H1 (cell line): ENCODE results near the gene MAGI1. TPM values are rescaled to one million over a fixed set of nuclear protein-coding genes. Genes with fewer than 3 reads are reported as not detected.

Experiments used
- CTCF ChIA-PET: fragments of 300-600 bp; sonication (Branson Sonifier 250); formaldehyde crosslinking; loops from one replicate; lab custom pipeline; 2021; ENCODE audit not compliant: partially characterized antibody; lab: Charles Lee
- POLR2A ChIA-PET: fragments of 300-600 bp; sonication (Branson Sonifier 250); formaldehyde crosslinking; loops from one replicate; lab custom pipeline; 2021; ENCODE audit warnings: inconsistent platforms; ENCODE audit not compliant: partially characterized antibody; lab: Charles Lee
- DNase-seq, 2 experiments: peaks; one replicate each; pipeline versions ENCODE4 v3.0.0 to v3.0.0-alpha.2; 2010 to 2022; ENCODE audit warnings: low spot score in 2 of 2, low read depth in 1 of 2, mixed read lengths in 1 of 2
- FAIRE-seq: peaks from 2 replicates; lab custom pipeline; 2011; peaks lifted over from hg19 to GRCh38; lab: Jason Lieb, UNC
- H2AFZ ChIP-seq: 2 replicates; pipeline ENCODE4 v1.8.1; 2012; ENCODE audit warnings: low read length, inconsistent platforms
- H2AK5ac ChIP-seq: 2 replicates; pipeline ENCODE4 v1.6.1; 2013; ENCODE audit warnings: low read depth, low read length
- H2BK120ac ChIP-seq: replicated peaks from 2 replicates; pipeline ENCODE3; 2013; ENCODE audit warnings: low read depth, low read length, inconsistent platforms
- H2BK12ac ChIP-seq: 2 replicates; pipeline ENCODE4 v1.6.1; 2013; ENCODE audit warnings: low read depth, low read length
- H2BK15ac ChIP-seq: 2 replicates; pipeline ENCODE4 v1.6.1; 2013; ENCODE audit warnings: low read length
- H2BK20ac ChIP-seq: 2 replicates; pipeline ENCODE4 v1.6.1; 2013; ENCODE audit warnings: low read length
- H2BK5ac ChIP-seq: 2 replicates; pipeline ENCODE4 v1.6.1; 2013; ENCODE audit warnings: low read depth, low read length
- H3K14ac ChIP-seq: 2 replicates; pipeline ENCODE4 v1.6.1; 2013; ENCODE audit warnings: inconsistent platforms; ENCODE audit not compliant: insufficient read length
- H3K18ac ChIP-seq: 2 replicates; pipeline ENCODE4 v1.6.1; 2013; ENCODE audit warnings: low read length; ENCODE audit errors: extremely low read depth
- H3K23ac ChIP-seq: 2 replicates; pipeline ENCODE4 v1.6.1; 2013; ENCODE audit warnings: inconsistent platforms; ENCODE audit not compliant: insufficient read length
- H3K23me2 ChIP-seq: 2 replicates; pipeline ENCODE4 v1.6.1; 2013; ENCODE audit warnings: low read depth, low read length
- H3K27ac ChIP-seq: 2 replicates; pipeline ENCODE4 v1.6.1; 2011; ENCODE audit warnings: low read depth, low read length, inconsistent platforms
- H3K27me3 ChIP-seq, 4 experiments: replicated peaks in 1 of 4; 1 replicate in 1 of 4; 2 replicates in 3 of 4; pipeline versions ENCODE4 v1.6.1 to v1.8.1; 2011 to 2013; ENCODE audit warnings: low read length in 3 of 4, mild to moderate bottlenecking in 3 of 4, inconsistent platforms in 2 of 4, mixed read lengths in 2 of 4, moderate library complexity in 1 of 4; ENCODE audit not compliant: control insufficient read depth in 3 of 4, insufficient read depth in 3 of 4; ENCODE audit errors: extremely low read depth in 1 of 4
- H3K36me3 ChIP-seq, 4 experiments: 2 replicates each; pipeline versions ENCODE4 v1.6.1 to v1.8.1; 2011 to 2013; ENCODE audit warnings: mild to moderate bottlenecking in 4 of 4, low read length in 3 of 4, moderate library complexity in 2 of 4, control low read depth in 1 of 4, inconsistent platforms in 1 of 4; ENCODE audit not compliant: insufficient read depth in 4 of 4, control insufficient read depth in 2 of 4
- H3K4ac ChIP-seq: replicated peaks from 2 replicates; pipeline ENCODE3; 2013; ENCODE audit warnings: low read length, low read depth, mixed read lengths, inconsistent platforms; ENCODE audit not compliant: insufficient read length
- H3K4me1 ChIP-seq, 4 experiments: replicated peaks in 1 of 4; 1 replicate in 1 of 4; 2 replicates in 3 of 4; pipeline versions ENCODE4 v1.6.1 to v1.8.1; 2011 to 2013; ENCODE audit warnings: low read length in 3 of 4, inconsistent platforms in 2 of 4, mixed read lengths in 1 of 4; ENCODE audit not compliant: insufficient read depth in 4 of 4, control insufficient read depth in 3 of 4
- H3K4me2 ChIP-seq, 2 experiments: 2 replicates each; pipeline versions ENCODE4 v1.6.1 to v1.8.1; 2011 to 2013; ENCODE audit warnings: low read depth in 2 of 2, low read length in 2 of 2, control low read depth in 1 of 2, inconsistent platforms in 1 of 2, mild to moderate bottlenecking in 1 of 2; ENCODE audit not compliant: insufficient read depth in 1 of 2
- H3K4me3 ChIP-seq, 4 experiments: fragments of 200-600, 300-600 bp in 1 of 4; sonication (generic), shearing (Covaris generic), sonication (Bioruptor Twin) in 1 of 4; 2 replicates each; pipeline versions ENCODE4 v1.5.1 to v1.8.1; 2011 to 2016; ENCODE audit warnings: low read length in 4 of 4, low read depth in 3 of 4, control low read depth in 2 of 4, inconsistent platforms in 2 of 4, mild to moderate bottlenecking in 2 of 4, mixed read lengths in 1 of 4, moderate library complexity in 1 of 4; ENCODE audit not compliant: insufficient read depth in 2 of 4; ENCODE audit errors: extremely low read depth in 1 of 4
- H3K56ac ChIP-seq: replicated peaks from 2 replicates; pipeline ENCODE3; 2013; ENCODE audit warnings: low read depth, mild to moderate bottlenecking, mixed read lengths, low read length, inconsistent platforms; ENCODE audit not compliant: insufficient read length
- H3K79me1 ChIP-seq: 2 replicates; pipeline ENCODE4 v1.6.1; 2013; ENCODE audit warnings: low read depth, low read length, control low read depth
- H3K79me2 ChIP-seq, 2 experiments: 2 replicates each; pipeline versions ENCODE4 v1.6.1 to v1.8.1; 2012 to 2013; ENCODE audit warnings: low read length in 2 of 2, mild to moderate bottlenecking in 2 of 2, inconsistent platforms in 1 of 2; ENCODE audit not compliant: insufficient read depth in 2 of 2, control insufficient read depth in 1 of 2
- H3K9ac ChIP-seq, 4 experiments: replicated peaks in 1 of 4; 1 replicate in 1 of 4; 2 replicates in 3 of 4; pipeline versions ENCODE4 v1.6.1 to v1.8.1; 2011 to 2013; ENCODE audit warnings: low read depth in 3 of 4, low read length in 3 of 4, control low read depth in 2 of 4, mild to moderate bottlenecking in 2 of 4, moderate library complexity in 2 of 4, inconsistent platforms in 1 of 4; ENCODE audit errors: extremely low read depth in 1 of 4
- H3K9me3 ChIP-seq, 2 experiments: 2 replicates each; pipeline versions ENCODE4 v1.6.1 to v1.8.1; 2012 to 2013; ENCODE audit warnings: mild to moderate bottlenecking in 2 of 2, moderate library complexity in 2 of 2, control low read depth in 1 of 2, inconsistent platforms in 1 of 2, low read depth in 1 of 2, low read length in 1 of 2, mixed read lengths in 1 of 2; ENCODE audit not compliant: insufficient read depth in 2 of 2
- H4K20me1 ChIP-seq, 2 experiments: replicated peaks in 1 of 2; 2 replicates each; pipeline versions ENCODE3 to v1.8.1; 2011 to 2013; ENCODE audit warnings: inconsistent platforms in 2 of 2, low read length in 2 of 2, mild to moderate bottlenecking in 1 of 2; ENCODE audit not compliant: insufficient read depth in 2 of 2, control insufficient read depth in 1 of 2
- H4K5ac ChIP-seq: 2 replicates; pipeline ENCODE4 v1.6.1; 2013; ENCODE audit warnings: low read length, low read depth, mixed read lengths, inconsistent platforms; ENCODE audit not compliant: insufficient read length
- H4K8ac ChIP-seq: 2 replicates; pipeline ENCODE4 v1.8.0; 2013; ENCODE audit warnings: mild to moderate bottlenecking, moderate library complexity, low read length, inconsistent platforms; ENCODE audit not compliant: insufficient read depth; ENCODE audit errors: extremely low read depth
- H4K91ac ChIP-seq: replicated peaks from 2 replicates; pipeline ENCODE3; 2013; ENCODE audit warnings: low read length, mixed read lengths, inconsistent platforms; ENCODE audit not compliant: insufficient read length
- BCL11A ChIP-seq, 2 experiments: IDR thresholded peaks; one replicate each; pipeline ENCODE4 v1.6.1; 2011; ENCODE audit warnings: low read depth in 2 of 2, low read length in 2 of 2, mild to moderate bottlenecking in 2 of 2
- E2F6 ChIP-seq: IDR thresholded peaks from 2 replicates; pipeline ENCODE4 v1.6.1; 2012; ENCODE audit warnings: inconsistent platforms
- EP300 ChIP-seq, 2 experiments: IDR thresholded peaks; 1 replicate in 1 of 2; 2 replicates in 1 of 2; pipeline ENCODE4 v1.6.1; 2011 to 2012; ENCODE audit warnings: low read depth in 2 of 2, low read length in 2 of 2, mild to moderate bottlenecking in 2 of 2, borderline replicate concordance in 1 of 2, inconsistent platforms in 1 of 2, moderate library complexity in 1 of 2
- JUND ChIP-seq: IDR thresholded peaks from 2 replicates; pipeline ENCODE4 v1.6.1; 2011; ENCODE audit warnings: mild to moderate bottlenecking, improper control_type of control experiment, low read length
- NRF1 ChIP-seq: IDR thresholded peaks from 2 replicates; pipeline ENCODE4 v1.6.1; 2011; ENCODE audit warnings: mild to moderate bottlenecking, low read depth, low read length, improper control_type of control experiment
- POU5F1 ChIP-seq: IDR thresholded peaks from 2 replicates; pipeline ENCODE4 v1.6.1; 2011; ENCODE audit warnings: low read depth, mild to moderate bottlenecking, low read length, moderate library complexity
- SIX5 ChIP-seq: IDR thresholded peaks from 2 replicates; pipeline ENCODE4 v1.6.1; 2011; ENCODE audit warnings: mild to moderate bottlenecking, low read depth, low read length
- SP1 ChIP-seq: IDR thresholded peaks from 2 replicates; pipeline ENCODE4 v1.6.1; 2011; ENCODE audit warnings: low read depth, low read length
- WGBS, 2 experiments: shearing (Covaris generic) in 1 of 2; methylation state at CpG; one replicate each; pipeline versions ENCODE4 v1.1.6 to v1.1.7; 2013 to 2015; ENCODE audit warnings: low lambda C conversion rate in 2 of 2, mixed read lengths in 2 of 2, inconsistent platforms in 1 of 2, low coverage in 1 of 2, missing lambda C conversion rate in 1 of 2; ENCODE audit not compliant: insufficient replicate concordance in 2 of 2, insufficient coverage in 1 of 2, insufficient read length in 1 of 2; ENCODE audit errors: extremely low coverage in 1 of 2, missing lambda C conversion rate in 1 of 2; 5-methylcytosine and 5-hydroxymethylcytosine counted together
- polyA plus RNA-seq, 7 experiments: library from polyadenylated mRNA; depleted of rRNA in 3 of 7; stranded (reverse) in 5 of 7; unstranded in 2 of 7; fragments of >200 nt in 5 of 7; fragments of 200-250 nt in 2 of 7; gene quantifications; 1 replicate in 5 of 7; 2 replicates in 1 of 7; 4 replicates in 1 of 7; pipeline versions ENCODE4 v1.2.1 to v1.2.3, GENCODE V29; 2011 to 2013; ENCODE audit warnings: missing spikeins in 2 of 7, mixed read lengths in 2 of 7
- total RNA-seq: library from RNA; stranded (reverse); fragmentation: NEBNext Ultra II Directional; extraction: Animal tissue kit (Norgen Biotek cat#: 25700); gene quantifications from 2 replicates; pipeline ENCODE4 v1.2.1, GENCODE V29; 2021
- TF ChIP-seq, protein P1 (sequence below): IDR thresholded peaks from 2 replicates; pipeline ENCODE4 v1.6.1; 2011; ENCODE audit warnings: low read depth, mild to moderate bottlenecking, low read length; ENCODE audit not compliant: insufficient read depth

The MAGI1 gene
- total and polyA plus RNA-seq, 2 of the 8 experiments (the other 6 are each of a cell fraction or from before 2014, with no cell fraction given): 19.8 to 78.0 TPM

DNA sequence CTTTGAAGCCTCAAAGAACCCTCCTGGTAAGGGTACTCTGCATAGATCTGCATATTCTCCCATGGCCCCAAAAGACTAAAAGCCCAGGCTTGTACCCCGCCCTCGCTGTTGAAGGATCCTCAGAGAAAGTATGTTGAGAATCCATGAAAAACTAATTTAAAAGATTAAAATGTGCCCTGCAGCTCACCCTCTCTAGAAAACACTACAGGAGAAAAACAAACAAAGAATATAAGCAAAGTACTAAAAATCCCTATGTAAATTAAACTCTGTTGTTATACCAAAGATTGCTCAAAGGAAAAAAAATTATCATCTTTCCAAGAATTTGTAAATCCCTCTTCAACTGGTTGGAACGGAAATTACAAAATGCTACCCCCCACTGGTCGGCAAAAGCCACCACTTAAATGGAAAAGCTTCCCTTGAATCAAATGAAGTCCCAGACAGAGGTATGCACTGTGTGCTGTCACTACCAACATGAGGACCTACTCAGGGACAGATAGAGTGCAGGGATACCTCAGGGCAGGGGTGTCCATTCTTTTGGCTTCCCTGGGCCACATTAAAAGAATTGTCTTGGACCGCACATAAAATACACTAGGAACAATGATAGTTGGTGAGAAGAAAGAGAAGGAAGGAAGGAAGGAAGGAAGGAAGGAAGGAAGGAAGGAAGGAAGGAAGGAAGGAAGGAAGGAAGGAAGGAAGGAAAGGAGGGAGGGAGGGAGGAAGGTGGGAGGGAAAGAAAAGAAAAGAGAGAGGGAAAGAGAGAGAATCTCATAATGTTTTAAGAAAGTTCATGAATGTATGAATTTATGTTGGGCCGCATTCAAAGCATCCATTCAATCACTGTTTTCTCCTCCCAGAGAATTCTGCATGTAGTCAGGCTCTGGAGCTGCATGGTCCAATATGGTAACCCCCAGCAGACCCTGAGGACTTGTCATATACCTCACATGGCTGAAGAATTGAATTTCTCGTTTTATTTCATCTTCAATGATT is 88.1 kb downstream of the MAGI1 start:
- H4K91ac ChIP-seq: no peak overlapping the region
- DNase-seq: peak in 1 of 2 experiments; percentile 47
- no peak overlapping the region for H3K14ac ChIP-seq
- no peak overlapping the region for H4K5ac ChIP-seq
- CTCF ChIA-PET: interaction anchor here (0.6 to 2.3 kb wide), 7 partner anchors 14 to 183 kb away, joined by 3 to 7 read pairs (median 3); no protein-coding TSS in a partner anchor
- H3K9me3 ChIP-seq: no peaks in the 10 kb centered on the region
- no peak overlapping the region for H2BK20ac ChIP-seq
- H3K18ac ChIP-seq: no peak overlapping the region
- peak overlapping the region; percentile 97 for H2BK12ac ChIP-seq
- H3K9ac ChIP-seq: no peak overlapping the region
- H3K23ac ChIP-seq: no peak overlapping the region
- H4K8ac ChIP-seq: no peak overlapping the region
- peaks cover 3 to 41% of the 10 kb centered on the region in 2 experiments; a peak in 3 of 4 replicates for H3K79me2 ChIP-seq
- H3K4ac ChIP-seq: no peak overlapping the region
- H3K4me3 ChIP-seq: peak overlapping the region in 1 of 4 experiments; percentile 17; a peak in 1 of 8 replicates
- H2BK120ac ChIP-seq: no peak overlapping the region
- no peak overlapping the region for H2AFZ ChIP-seq
- peaks cover 17 to 40% (median 33%) of the 10 kb centered on the region in 4 experiments for H3K4me1 ChIP-seq
- no peak overlapping the region for H2BK15ac ChIP-seq
- no peak overlapping the region; the same call in 1 of the 2 replicates for H3K27ac ChIP-seq
- no peaks in the 10 kb centered on the region; the same call in 1 of the 2 replicates for H3K79me1 ChIP-seq
- peak; percentile 82 for FAIRE-seq
- 32% methylated on average over 7 of the region's 7 CpGs; no CpG with 5 or more reads in 1 of the 2 experiments for WGBS, 2 experiments
- H3K27me3 ChIP-seq: no peaks in the 10 kb centered on the region
- peak overlapping the region; percentile 26; the same call in 1 of the 2 replicates for H2BK5ac ChIP-seq
- peak overlapping the region; percentile 26 to 37; a peak in 3 of 4 replicates for H3K4me2 ChIP-seq
- no peaks in the 10 kb centered on the region for H3K36me3 ChIP-seq
- no peak overlapping the region; the same call in none of the 2 replicates for H2AK5ac ChIP-seq
- no peak overlapping the region for H3K56ac ChIP-seq
- no peaks in the 10 kb centered on the region for H3K23me2 ChIP-seq
- H4K20me1 ChIP-seq: peaks cover 0 to 5% of the 10 kb centered on the region in 2 experiments
- POLR2A ChIA-PET: interaction anchor here (0.7 to 1.5 kb wide), 5 partner anchors 8 to 411 kb away, joined by 3 to 4 read pairs (median 3); no protein-coding TSS in a partner anchor
- no peak for TF ChIP-seq JUND
- no peak for TF ChIP-seq E2F6
- TF ChIP-seq POU5F1: 0 out of 2 replicates have a peak, but pooled peaks have one; percentile 23
- TF ChIP-seq NRF1: no peak
- TF ChIP-seq, protein P1, sequence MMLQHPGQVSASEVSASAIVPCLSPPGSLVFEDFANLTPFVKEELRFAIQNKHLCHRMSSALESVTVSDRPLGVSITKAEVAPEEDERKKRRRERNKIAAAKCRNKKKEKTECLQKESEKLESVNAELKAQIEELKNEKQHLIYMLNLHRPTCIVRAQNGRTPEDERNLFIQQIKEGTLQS: no peak
- peak in 1 of 2 experiments; percentile 3; a peak in 1 of 3 replicates for TF ChIP-seq EP300 (IDR thresholded peaks at IDR 0.05; ENCODE audit: borderline replicate concordance in 1 of 2, low read depth in 2 of 2, low read length in 2 of 2)
- TF ChIP-seq SP1: no peak
- peak in 1 of 2 experiments; percentile 16 for TF ChIP-seq BCL11A (IDR thresholded peaks at IDR 0.05; ENCODE audit: low read depth in 2 of 2, low read length in 2 of 2)
- TF ChIP-seq SIX5: no peak
